Measurements from ENCODE around the gene PRCD.
"Not testable (repeated sequence)": the region's sequence is repeated elsewhere in the genome, so short reads cannot be mapped to it uniquely, and the experiment has no call there.

The PRCD gene

GRCh38 chr17:76528528-76529223, 11.2 kb upstream of the PRCD start:
- no peak for DNase-seq

GRCh38 chr17:76529224-76530094, 10.4 kb upstream of the PRCD start:
- no peak for DNase-seq

- no peak for DNase-seq
These were observed 9.6 kb upstream of the PRCD start for GRCh38 chr17:76530095-76530723.

GRCh38 chr17:76530811-76531485, 8.9 kb upstream of the PRCD start:
- DNase-seq = no peak

DNA sequence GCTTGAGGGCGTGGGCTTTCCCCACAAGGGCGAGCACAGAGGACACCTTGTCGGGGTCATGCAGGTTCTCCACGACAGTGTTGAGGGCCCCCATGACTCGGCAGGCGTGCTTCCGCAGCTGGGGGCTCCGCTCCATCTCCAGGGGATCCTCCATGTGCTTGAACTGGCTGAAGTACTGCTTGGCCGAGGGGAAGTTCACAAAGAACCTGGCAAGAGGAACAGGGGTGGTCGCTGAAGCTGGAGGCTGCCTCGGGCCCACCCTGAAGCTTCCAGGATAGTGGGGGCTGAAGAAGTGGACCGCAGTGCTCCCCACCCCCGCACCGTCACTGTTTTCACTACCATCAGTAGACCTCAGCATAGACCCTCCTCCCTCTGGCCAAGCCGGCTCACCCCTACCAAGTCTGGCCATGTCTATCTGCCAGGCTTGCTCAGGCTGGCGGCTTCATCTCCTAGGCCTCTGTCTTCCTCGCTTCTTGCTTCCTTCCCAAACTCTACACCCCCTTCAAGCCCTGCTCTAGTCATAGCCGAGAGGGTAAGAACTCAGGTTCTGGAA, 8.3 kb upstream of the PRCD start:
- DNase-seq = no peak

- no peak for DNase-seq
These were observed 7.7 kb upstream of the PRCD start for GRCh38 chr17:76532072-76532651.

- not testable (repeated sequence) for DNase-seq
These were observed 6.0 kb upstream of the PRCD start for GRCh38 chr17:76533640-76534359.

DNA sequence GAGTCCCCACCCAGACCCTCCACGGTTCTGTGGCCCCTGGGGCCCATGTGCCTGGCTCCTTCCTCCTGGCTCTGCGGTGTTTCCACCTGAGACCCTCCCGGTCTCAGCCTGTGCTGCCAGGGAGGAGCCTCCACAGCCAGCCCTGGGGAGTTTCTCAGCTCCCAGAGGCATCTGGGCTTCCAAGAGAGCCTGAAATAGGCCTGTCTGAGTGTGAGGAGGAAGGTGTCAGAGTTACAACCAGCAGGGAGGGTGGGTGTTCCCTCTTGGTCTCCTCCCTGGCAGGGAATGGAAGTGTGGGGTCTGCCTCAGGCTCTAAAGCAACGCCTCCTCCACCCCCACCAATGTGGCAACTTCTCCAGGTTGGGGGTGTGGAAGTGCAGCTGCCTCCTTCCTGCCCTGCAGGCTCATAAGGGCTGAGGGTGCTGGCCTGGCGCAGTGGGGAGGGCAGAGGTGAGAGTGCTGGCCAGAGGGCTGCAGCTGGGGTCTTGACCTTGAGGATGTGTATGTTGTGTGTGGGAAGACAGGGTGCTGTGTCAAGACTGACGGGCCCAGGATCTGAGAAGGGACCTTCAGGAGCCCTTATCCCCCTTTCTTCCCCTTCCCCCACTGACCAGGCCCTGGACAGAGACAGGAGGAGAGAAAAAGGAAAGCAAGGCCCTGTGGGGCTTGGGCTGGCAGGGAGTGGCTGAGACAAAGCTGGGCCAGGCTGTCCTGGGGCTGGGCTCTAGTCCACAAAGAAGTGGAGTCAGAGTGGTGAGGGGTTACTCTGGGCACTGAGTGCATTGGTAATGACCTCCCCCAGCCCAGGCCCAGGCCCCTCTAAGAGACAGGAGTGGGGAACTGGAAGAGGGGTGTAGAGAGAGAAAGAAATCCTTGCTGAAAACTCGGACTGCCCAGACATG, 4.8 kb upstream of the PRCD start:
- no peak for DNase-seq

- no peak for DNase-seq
These were observed 3.9 kb upstream of the PRCD start for GRCh38 chr17:76535788-76536510.

DNA sequence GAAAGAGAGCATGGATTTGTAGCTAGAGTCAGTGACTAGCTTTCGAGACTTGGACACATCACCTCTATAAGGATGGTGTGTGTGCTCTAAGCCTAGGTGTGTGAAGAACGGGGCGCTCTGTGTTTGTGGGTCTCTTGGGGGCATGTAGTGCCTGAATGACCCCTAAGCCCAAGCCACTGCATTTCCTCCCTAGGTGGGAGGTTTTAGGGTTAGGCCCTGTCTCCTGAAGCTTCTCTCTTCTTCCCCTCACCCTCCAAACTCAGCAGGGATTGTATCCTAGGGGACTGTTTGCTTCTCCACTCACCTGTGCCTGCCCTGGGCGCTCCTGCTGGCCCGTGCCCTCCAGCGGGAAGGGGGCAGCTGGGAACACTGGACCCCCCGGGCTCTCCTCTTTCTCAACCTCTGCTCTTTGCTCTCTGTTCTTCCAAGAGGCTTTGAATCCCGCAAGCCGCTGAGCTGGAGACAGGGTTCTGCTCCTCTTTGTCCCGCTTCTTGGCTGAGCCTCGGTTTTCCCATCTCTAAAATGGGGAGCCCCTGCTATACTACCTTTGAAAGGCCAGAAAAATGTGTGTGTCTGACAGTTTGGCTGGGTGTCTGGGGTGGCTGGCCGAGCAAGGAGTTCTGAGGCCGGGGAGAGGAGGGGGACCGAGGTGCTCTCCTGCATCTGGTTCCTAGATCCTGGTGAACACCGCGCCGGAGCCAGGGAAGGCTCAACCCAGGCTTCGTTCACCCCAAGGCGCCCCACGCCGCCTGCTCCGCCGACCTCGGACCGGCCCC, 3.1 kb upstream of the PRCD start:
- DNase-seq = no peak

- DNase-seq = no peak
These were observed 2.6 kb upstream of the PRCD start for GRCh38 chr17:76537288-76537577.

GRCh38 chr17:76537578-76538280, 2.1 kb upstream of the PRCD start, which contains the start of gene CYGB:
Gene CYGB (minus strand): TSS chr17:76537709. CDS start chr17:76537542, 167 bp downstream.
- DNase-seq = no peak

DNA sequence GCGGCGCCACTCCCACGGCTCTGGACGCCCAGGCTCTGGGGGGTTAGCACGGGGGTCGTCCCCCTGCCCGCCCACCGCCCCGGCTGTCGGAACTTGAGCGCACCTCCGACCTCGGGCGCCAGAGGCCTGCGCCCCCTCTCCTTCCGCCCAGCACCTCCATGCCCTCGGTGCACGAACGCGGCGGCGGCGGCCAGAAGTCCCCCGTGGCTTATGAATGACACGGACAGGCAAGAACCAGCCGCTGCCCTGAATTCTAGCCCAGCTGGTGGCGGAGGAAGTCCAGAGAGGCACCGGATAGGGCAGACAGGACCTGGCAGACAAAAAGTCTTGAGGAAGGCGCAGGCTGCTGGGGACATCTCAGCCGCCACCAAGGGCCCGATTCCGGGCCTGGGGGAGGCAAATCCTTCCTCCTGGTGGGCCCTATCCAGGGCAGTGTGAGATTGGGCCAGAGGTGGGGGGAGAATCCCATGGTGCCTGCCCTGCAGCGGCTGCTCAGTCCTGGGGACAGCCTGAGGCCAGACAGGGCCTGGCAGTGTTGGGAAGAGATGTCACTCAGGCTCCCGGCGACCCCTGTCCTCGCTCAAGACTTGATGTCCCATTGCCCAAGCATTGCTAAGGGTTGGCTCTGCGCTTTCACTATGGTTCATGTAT, 1.4 kb upstream of the PRCD start:
- DNase-seq = no peak

GRCh38 chr17:76538941-76539570, 788 bp upstream of the PRCD start:
- no peak for DNase-seq

DNA sequence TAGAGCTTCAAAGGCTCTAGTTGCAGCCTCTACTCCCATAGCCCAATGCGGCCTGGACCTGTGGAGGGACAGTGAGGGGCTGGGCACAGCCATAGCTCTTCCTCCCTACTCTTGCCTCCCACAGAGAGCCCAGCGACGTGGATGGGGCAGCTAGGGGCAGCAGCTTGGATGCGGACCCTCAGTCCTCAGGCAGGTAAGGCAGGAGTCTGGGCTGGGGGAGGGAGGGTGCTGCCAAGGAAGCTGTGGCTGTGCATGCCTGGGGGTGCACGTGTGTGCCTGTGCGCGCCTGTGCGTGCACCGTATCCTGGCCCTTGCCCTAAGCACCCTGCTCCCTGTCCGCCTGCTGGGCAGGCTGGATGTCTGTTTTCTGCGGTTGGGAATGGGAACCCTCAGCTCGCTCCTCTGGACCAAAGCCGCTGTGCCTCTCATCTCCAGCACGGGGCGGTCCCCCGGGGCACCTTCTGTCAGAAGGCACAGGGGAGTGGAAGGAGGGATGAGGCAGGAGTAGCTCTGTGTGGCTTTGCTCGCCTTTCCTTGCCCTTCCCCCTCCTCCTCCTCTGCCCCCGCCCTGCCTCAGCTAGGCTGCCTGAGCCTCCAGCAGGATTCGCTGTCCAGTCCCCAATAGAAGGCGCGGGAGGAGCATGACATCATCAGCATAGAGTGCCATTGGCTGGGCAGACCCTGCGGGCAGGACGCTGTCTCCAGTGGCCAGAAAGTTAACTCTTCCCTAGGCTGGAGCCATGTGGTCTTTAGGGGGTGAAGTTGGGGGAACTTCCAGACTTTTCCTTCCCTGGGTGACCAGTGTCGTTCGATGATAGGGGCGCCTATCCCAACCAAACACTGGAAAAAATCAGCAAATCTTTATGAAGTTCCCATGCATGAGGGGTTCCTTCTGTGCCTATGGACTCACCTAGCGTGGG, 797 bp downstream of the PRCD start:
- peak; percentile 80 for DNase-seq

- no peak for DNase-seq
These were observed 2.1 kb downstream of the PRCD start for GRCh38 chr17:76541739-76542454.

Measured in DMS79 treated with DMSO at 0.1 percent for 48 hours (cell line).